ENCODE data around the gene GGCT. TPM values are rescaled to one million over a fixed set of nuclear protein-coding genes. Genes with fewer than 3 reads are reported as not detected.
A peak's percentile ranks its signal among the peaks of the same experiment; 100 is the strongest.
"Not testable (repeated sequence)": the region's sequence is repeated elsewhere in the genome, so short reads cannot be mapped to it uniquely, and the experiment has no call there.

The GGCT gene
- 27.1 and 36.0 TPM in 2 replicates for total RNA-seq (2012; rRNA removed)

- Histone ChIP-seq H3K9me3 (replicated peaks; ENCODE audit: low read length) (no peaks in the 10 kb centered on the region), H3K4me1 (ENCODE audit: control insufficient read depth, insufficient read depth, low read length) (peaks cover 15% of the 10 kb centered on the region), H3K9ac (ENCODE audit: low read depth, low read length) (peak within 1 kb of the TSS; percentile 90), H3K4me2 (ENCODE audit: low read length) (peak within 1 kb of the TSS; percentile 94), H3K36me3 (ENCODE audit: insufficient read depth, low read length) (no peaks in the 10 kb centered on the region), H3K4me3 (ENCODE audit: low read length) (peak within 1 kb of the TSS; percentile 88), H3K27me3 (ENCODE audit: control insufficient read depth, insufficient read depth, low read length) (no peaks in the 10 kb centered on the region)
Observed at GRCh38 chr7:30504301-30505173, at the start of gene GGCT. Gene GGCT (minus strand): TSS chr7:30504829. CDS start chr7:30504709, 120 bp downstream.

GRCh38 chr7:30553546-30553945 is 48.9 kb upstream of the GGCT start:
- H3K36me3 ChIP-seq (ENCODE audit: insufficient read depth, low read length), result peaks cover 8% of the 10 kb centered on the region
- H3K9ac ChIP-seq (ENCODE audit: low read depth, low read length), result no peak overlapping the region

GRCh38 chr7:30553141-30553540 is 48.5 kb upstream of the GGCT start:
- no peak overlapping the region for H3K9ac ChIP-seq (ENCODE audit: low read depth, low read length)
- H3K9me3 ChIP-seq (replicated peaks; ENCODE audit: low read length), result no peaks in the 10 kb centered on the region
- H3K4me1 ChIP-seq (ENCODE audit: control insufficient read depth, insufficient read depth, low read length), result peaks cover 8% of the 10 kb centered on the region
- H3K4me2 ChIP-seq (ENCODE audit: low read length), result no peak overlapping the region
- no peak overlapping the region for H3K4me3 ChIP-seq (ENCODE audit: low read length)
- no peaks in the 10 kb centered on the region for H3K27me3 ChIP-seq (ENCODE audit: control insufficient read depth, insufficient read depth, low read length)
- H3K36me3 ChIP-seq (ENCODE audit: insufficient read depth, low read length), result peaks cover 8% of the 10 kb centered on the region

More at GRCh38 chr7:30553546-30553945, 48.9 kb upstream of the GGCT start:
- Histone ChIP-seq H3K27me3 (ENCODE audit: control insufficient read depth, insufficient read depth, low read length) (no peaks in the 10 kb centered on the region), H3K4me1 (ENCODE audit: control insufficient read depth, insufficient read depth, low read length) (peaks cover 8% of the 10 kb centered on the region), H3K9me3 (replicated peaks; ENCODE audit: low read length) (no peaks in the 10 kb centered on the region), H3K4me3 (ENCODE audit: low read length) (no peak overlapping the region), H3K4me2 (ENCODE audit: low read length) (no peak overlapping the region)

GRCh38 chr7:30552330-30552729 is 47.7 kb upstream of the GGCT start:
- Histone ChIP-seq H3K9ac (ENCODE audit: low read depth, low read length) (no peak overlapping the region), H3K27me3 (ENCODE audit: control insufficient read depth, insufficient read depth, low read length) (no peaks in the 10 kb centered on the region), H3K36me3 (ENCODE audit: insufficient read depth, low read length) (peaks cover 8% of the 10 kb centered on the region), H3K4me3 (ENCODE audit: low read length) (no peak overlapping the region), H3K9me3 (replicated peaks; ENCODE audit: low read length) (no peaks in the 10 kb centered on the region), H3K4me2 (ENCODE audit: low read length) (no peak overlapping the region), H3K4me1 (ENCODE audit: control insufficient read depth, insufficient read depth, low read length) (peaks cover 8% of the 10 kb centered on the region)

- Histone ChIP-seq H3K36me3 (ENCODE audit: insufficient read depth, low read length) (no peaks in the 10 kb centered on the region), H3K4me1 (ENCODE audit: control insufficient read depth, insufficient read depth, low read length) (peaks cover 8% of the 10 kb centered on the region), H3K4me2 (ENCODE audit: low read length) (no peak overlapping the region), H3K4me3 (ENCODE audit: low read length) (no peak overlapping the region), H3K9ac (ENCODE audit: low read depth, low read length) (no peak overlapping the region), H3K27me3 (ENCODE audit: control insufficient read depth, insufficient read depth, low read length) (no peaks in the 10 kb centered on the region), H3K9me3 (replicated peaks; ENCODE audit: low read length) (no peaks in the 10 kb centered on the region)
Observed at GRCh38 chr7:30549931-30550493, 45.4 kb upstream of the GGCT start.

- H3K27me3 ChIP-seq (ENCODE audit: control insufficient read depth, insufficient read depth, low read length), result no peaks in the 10 kb centered on the region
- H3K9me3 ChIP-seq (replicated peaks; ENCODE audit: low read length), result no peaks in the 10 kb centered on the region
- H3K9ac ChIP-seq (ENCODE audit: low read depth, low read length), result no peak overlapping the region
- H3K4me3 ChIP-seq (ENCODE audit: low read length), result no peak overlapping the region
- no peak overlapping the region for H3K4me2 ChIP-seq (ENCODE audit: low read length)
- peaks cover 8% of the 10 kb centered on the region for H3K4me1 ChIP-seq (ENCODE audit: control insufficient read depth, insufficient read depth, low read length)
- H3K36me3 ChIP-seq (ENCODE audit: insufficient read depth, low read length), result no peaks in the 10 kb centered on the region
Observed at GRCh38 chr7:30548845-30549244, 44.2 kb upstream of the GGCT start.

- Histone ChIP-seq H3K27me3 (ENCODE audit: control insufficient read depth, insufficient read depth, low read length) (no peaks in the 10 kb centered on the region), H3K36me3 (ENCODE audit: insufficient read depth, low read length) (no peaks in the 10 kb centered on the region), H3K4me3 (ENCODE audit: low read length) (no peak overlapping the region)
Observed at GRCh38 chr7:30546596-30546995, 42.0 kb upstream of the GGCT start.

GRCh38 chr7:30545791-30546555 is 41.3 kb upstream of the GGCT start:
- no peaks in the 10 kb centered on the region for H3K27me3 ChIP-seq (ENCODE audit: control insufficient read depth, insufficient read depth, low read length)
- H3K36me3 ChIP-seq (ENCODE audit: insufficient read depth, low read length), result no peaks in the 10 kb centered on the region
- H3K9me3 ChIP-seq (replicated peaks; ENCODE audit: low read length), result no peaks in the 10 kb centered on the region
- no peak overlapping the region for H3K4me3 ChIP-seq (ENCODE audit: low read length)
- no peak overlapping the region for H3K9ac ChIP-seq (ENCODE audit: low read depth, low read length)
- H3K4me1 ChIP-seq (ENCODE audit: control insufficient read depth, insufficient read depth, low read length), result peaks cover 3% of the 10 kb centered on the region
- no peak overlapping the region for H3K4me2 ChIP-seq (ENCODE audit: low read length)

More at GRCh38 chr7:30546596-30546995, 42.0 kb upstream of the GGCT start:
- no peak overlapping the region for H3K9ac ChIP-seq (ENCODE audit: low read depth, low read length)
- H3K4me1 ChIP-seq (ENCODE audit: control insufficient read depth, insufficient read depth, low read length), result peaks cover 8% of the 10 kb centered on the region
- H3K9me3 ChIP-seq (replicated peaks; ENCODE audit: low read length), result no peaks in the 10 kb centered on the region
- no peak overlapping the region for H3K4me2 ChIP-seq (ENCODE audit: low read length)

- no peak overlapping the region for H3K9ac ChIP-seq (ENCODE audit: low read depth, low read length)
- H3K4me3 ChIP-seq (ENCODE audit: low read length), result no peak overlapping the region
- H3K27me3 ChIP-seq (ENCODE audit: control insufficient read depth, insufficient read depth, low read length), result no peaks in the 10 kb centered on the region
Observed at GRCh38 chr7:30543813-30544525, 39.3 kb upstream of the GGCT start.

GRCh38 chr7:30543115-30543514 is 38.5 kb upstream of the GGCT start:
- H3K9ac ChIP-seq (ENCODE audit: low read depth, low read length); H3K4me3 ChIP-seq (ENCODE audit: low read length); H3K9me3 ChIP-seq (replicated peaks; ENCODE audit: low read length); H3K36me3 ChIP-seq (ENCODE audit: insufficient read depth, low read length); H3K4me1 ChIP-seq (ENCODE audit: control insufficient read depth, insufficient read depth, low read length); H3K4me2 ChIP-seq (ENCODE audit: low read length); H3K27me3 ChIP-seq (ENCODE audit: control insufficient read depth, insufficient read depth, low read length): not testable (repeated sequence)

More at GRCh38 chr7:30543813-30544525, 39.3 kb upstream of the GGCT start:
- Histone ChIP-seq H3K36me3 (ENCODE audit: insufficient read depth, low read length) (no peaks in the 10 kb centered on the region), H3K9me3 (replicated peaks; ENCODE audit: low read length) (no peaks in the 10 kb centered on the region), H3K4me1 (ENCODE audit: control insufficient read depth, insufficient read depth, low read length) (no peaks in the 10 kb centered on the region), H3K4me2 (ENCODE audit: low read length) (no peak overlapping the region)

- Histone ChIP-seq H3K4me3 (ENCODE audit: low read length) (no peak overlapping the region), H3K4me2 (ENCODE audit: low read length) (no peak overlapping the region), H3K4me1 (ENCODE audit: control insufficient read depth, insufficient read depth, low read length) (no peaks in the 10 kb centered on the region), H3K9me3 (replicated peaks; ENCODE audit: low read length) (no peaks in the 10 kb centered on the region), H3K9ac (ENCODE audit: low read depth, low read length) (no peak overlapping the region), H3K27me3 (ENCODE audit: control insufficient read depth, insufficient read depth, low read length) (no peaks in the 10 kb centered on the region), H3K36me3 (ENCODE audit: insufficient read depth, low read length) (peaks cover 4% of the 10 kb centered on the region)
Observed at GRCh38 chr7:30533886-30534285, 29.3 kb upstream of the GGCT start.

Measured in skeletal muscle satellite cell (primary cell).